OCI-LY3 (cell line): ENCODE measurements around the gene CDT1.

ENCODE experiments used
- H2AFZ ChIP-seq: fragments of 200-600, 300-600 bp; shearing (Covaris generic); 2 replicates; pipeline ENCODE4 v1.6.0; 2014; ENCODE audit warnings: antibody characterized with exemption, low read depth, low read length
- H3K27ac ChIP-seq: fragments of 200-600, 300-600 bp; sonication (generic); 2 replicates; pipeline ENCODE4 v1.5.1; 2014; ENCODE audit warnings: mild to moderate bottlenecking, low read length, moderate library complexity, mixed read lengths
- H3K27me3 ChIP-seq: fragments of 200-600, 300-600 bp; sonication (generic); 2 replicates; pipeline ENCODE4 v1.6.1; 2014; ENCODE audit warnings: low read depth, low read length, mixed read lengths
- H3K36me3 ChIP-seq: fragments of 200-600, 300-600 bp; sonication (generic); replicated peaks from 2 replicates; pipeline ENCODE3; 2014; ENCODE audit warnings: low read depth, low read length, mixed read lengths
- H3K4me1 ChIP-seq: fragments of 300-600, 200-600 bp; sonication (generic); 2 replicates; pipeline ENCODE4 v1.6.1; 2014; ENCODE audit warnings: low read length, mixed read lengths
- H3K4me2 ChIP-seq: fragments of 200-600, 300-600 bp; sonication (generic); 2 replicates; pipeline ENCODE4 v1.6.1; 2014; ENCODE audit warnings: low read length, mixed read lengths
- H3K4me3 ChIP-seq: fragments of 300-600, 200-600 bp; sonication (generic); 2 replicates; pipeline ENCODE4 v1.5.1; 2014; ENCODE audit warnings: antibody characterized with exemption, mild to moderate bottlenecking, low read length, moderate library complexity
- H3K79me2 ChIP-seq: fragments of 300-600, 200-600 bp; shearing (Covaris generic); 2 replicates; pipeline ENCODE4 v1.6.1; 2014; ENCODE audit warnings: mild to moderate bottlenecking, low read length, mixed read lengths
- H3K9ac ChIP-seq: fragments of 300-600, 200-600 bp; shearing (Covaris generic); 2 replicates; pipeline ENCODE4 v1.6.0; 2014; ENCODE audit warnings: mild to moderate bottlenecking, low read length, moderate library complexity
- H3K9me3 ChIP-seq: fragments of 200-600, 300-600 bp; shearing (Covaris generic); 2 replicates; pipeline ENCODE4 v1.6.1; 2014; ENCODE audit warnings: low read length, mixed read lengths; ENCODE audit not compliant: insufficient read depth
- H4K20me1 ChIP-seq: fragments of 200-600, 300-600 bp; sonication (generic); 2 replicates; pipeline ENCODE4 v1.6.1; 2016; ENCODE audit warnings: low read length, mixed read lengths; ENCODE audit not compliant: insufficient read depth
- CTCF ChIP-seq: fragments of 200-600, 300-600 bp; sonication (generic); IDR thresholded peaks from 2 replicates; pipeline ENCODE4 v1.5.1; 2014; ENCODE audit warnings: antibody characterized with exemption, low read length, low read depth
- EZH2phosphoT487 ChIP-seq: fragments of 200-600 bp; shearing (Covaris generic); IDR thresholded peaks from 2 replicates; pipeline ENCODE4 v1.6.1; 2018; ENCODE audit warnings: antibody characterized with exemption, mixed run types, low read depth

The CDT1 gene

GRCh38 chr16:88814144-88814502, 10.5 kb downstream of the CDT1 start:
- Histone ChIP-seq H3K9ac (no peak overlapping the region), H3K4me1 (peaks cover 11% of the 10 kb centered on the region)
- TF ChIP-seq CTCF (no peak), EZH2phosphoT487 (no peak)

GRCh38 chr16:88815227-88815626, 11.6 kb downstream of the CDT1 start:
- Histone ChIP-seq H3K4me2 (no peak overlapping the region), H3K27me3 (no peaks in the 10 kb centered on the region), H3K4me1 (peaks cover 6% of the 10 kb centered on the region), H3K36me3 (no peaks in the 10 kb centered on the region), H3K9me3 (no peaks in the 10 kb centered on the region), H2AFZ (no peak overlapping the region), H4K20me1 (peaks cover 3% of the 10 kb centered on the region; the same call in 1 of the 2 replicates), H3K79me2 (peaks cover 13% of the 10 kb centered on the region), H3K27ac (no peak overlapping the region), H3K4me3 (no peak overlapping the region), H3K9ac (no peak overlapping the region)
- TF ChIP-seq EZH2phosphoT487 (no peak), CTCF (no peak)

More at GRCh38 chr16:88814144-88814502, 10.5 kb downstream of the CDT1 start:
- Histone ChIP-seq H3K36me3 (peaks cover 10% of the 10 kb centered on the region), H3K79me2 (peaks cover 21% of the 10 kb centered on the region), H3K4me3 (no peak overlapping the region), H3K9me3 (no peaks in the 10 kb centered on the region), H3K27ac (no peak overlapping the region), H2AFZ (no peak overlapping the region), H4K20me1 (peaks cover 11% of the 10 kb centered on the region; the same call in 1 of the 2 replicates), H3K4me2 (no peak overlapping the region), H3K27me3 (no peaks in the 10 kb centered on the region)

- Histone ChIP-seq H3K79me2 (peaks cover 5% of the 10 kb centered on the region), H3K4me1 (no peaks in the 10 kb centered on the region), H3K9ac (no peak overlapping the region), H3K4me3 (no peak overlapping the region), H3K4me2 (no peak overlapping the region), H3K27ac (no peak overlapping the region), H4K20me1 (no peaks in the 10 kb centered on the region), H3K27me3 (no peaks in the 10 kb centered on the region), H3K36me3 (no peaks in the 10 kb centered on the region), H3K9me3 (no peaks in the 10 kb centered on the region), H2AFZ (no peak overlapping the region)
- peak; percentile 80 for TF ChIP-seq CTCF
- TF ChIP-seq EZH2phosphoT487, result no peak
Measured at GRCh38 chr16:88815901-88816589, 12.5 kb downstream of the CDT1 start.

GRCh38 chr16:88816736-88817535, 13.3 kb downstream of the CDT1 start:
- Histone ChIP-seq H3K36me3 (no peaks in the 10 kb centered on the region), H3K27ac (no peak overlapping the region), H3K4me2 (no peak overlapping the region), H3K9ac (no peak overlapping the region), H3K4me1 (no peaks in the 10 kb centered on the region), H3K79me2 (no peaks in the 10 kb centered on the region), H3K9me3 (no peaks in the 10 kb centered on the region), H3K4me3 (no peak overlapping the region), H3K27me3 (no peaks in the 10 kb centered on the region), H2AFZ (no peak overlapping the region), H4K20me1 (no peaks in the 10 kb centered on the region)
- TF ChIP-seq EZH2phosphoT487 (no peak), CTCF (no peak)
